GM21576 (cell line): ENCODE measurements around the gene DTX3L.

Experiments
- ATAC-seq: cut with Tn5 transposase; IDR thresholded peaks from one replicate; pipeline ENCODE4 v1.9.1; 2021; ENCODE audit warnings: mild to moderate bottlenecking, moderate library complexity; ENCODE audit not compliant: unreplicated experiment

The DTX3L gene

DNA sequence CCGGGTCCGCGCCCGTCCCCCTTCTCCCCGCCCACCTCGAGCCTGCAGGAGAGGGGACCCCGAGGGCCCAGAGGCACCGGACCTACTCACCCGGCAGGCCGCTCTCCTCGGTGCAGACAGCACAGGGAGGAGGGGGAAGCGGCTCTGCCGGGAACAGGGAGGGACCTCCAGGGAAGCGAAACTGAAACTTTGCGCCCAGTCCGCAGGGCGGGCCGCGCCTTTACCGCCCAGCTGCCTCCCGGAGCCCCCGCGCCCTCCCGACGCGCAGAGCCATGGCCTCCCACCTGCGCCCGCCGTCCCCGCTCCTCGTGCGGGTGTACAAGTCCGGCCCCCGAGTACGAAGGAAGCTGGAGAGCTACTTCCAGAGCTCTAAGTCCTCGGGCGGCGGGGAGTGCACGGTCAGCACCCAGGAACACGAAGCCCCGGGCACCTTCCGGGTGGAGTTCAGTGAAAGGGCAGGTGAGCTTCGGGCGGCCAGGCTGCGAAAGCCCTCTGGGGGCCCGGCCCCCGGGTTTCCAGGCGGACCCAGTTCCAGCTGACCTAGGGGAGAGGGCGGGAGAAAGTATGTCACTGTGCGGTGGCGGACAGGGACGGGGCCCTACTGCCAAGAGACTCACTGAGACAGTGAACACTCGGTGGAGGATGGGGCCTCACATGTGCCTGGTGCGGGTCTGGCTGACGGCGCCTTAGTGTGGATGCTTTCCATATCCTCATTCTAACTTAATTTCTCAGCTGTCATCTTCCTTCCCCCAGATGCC, at the start of gene DTX3L, which contains the start of gene PARP9:
TSS of gene DTX3L (plus strand) at position 184 of the 758 bp plus-strand sequence. CDS start at position 273, 89 bp downstream.
TSS of gene PARP9 (minus strand) at position 146 of the 758 bp plus-strand sequence. CDS start 4,680 bp downstream, outside the sequence.
- ATAC-seq, result peak; percentile 52

DNA sequence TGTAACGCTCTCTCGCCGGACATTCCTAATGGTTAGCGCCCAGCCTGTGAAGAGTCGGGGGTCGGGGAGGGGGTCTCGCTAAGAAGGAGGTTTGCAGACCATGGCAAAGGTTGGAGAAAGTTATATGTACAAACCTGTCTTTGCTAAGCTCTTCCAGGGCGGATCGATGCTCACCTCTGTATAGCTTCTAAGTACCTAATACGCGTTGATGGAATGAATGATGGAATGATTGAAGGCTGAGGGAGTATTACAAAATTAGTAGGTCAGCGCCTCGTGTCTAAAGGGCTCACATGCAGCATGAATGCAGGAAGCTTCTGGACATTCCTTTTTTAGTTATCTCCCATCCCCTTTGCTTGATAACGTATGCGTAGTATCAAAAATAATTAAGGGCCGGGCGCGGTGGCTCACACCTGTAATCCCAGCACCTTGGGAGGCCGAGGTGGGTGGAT, 49.1 kb upstream of the DTX3L start:
- ATAC-seq, result no peak

DNA sequence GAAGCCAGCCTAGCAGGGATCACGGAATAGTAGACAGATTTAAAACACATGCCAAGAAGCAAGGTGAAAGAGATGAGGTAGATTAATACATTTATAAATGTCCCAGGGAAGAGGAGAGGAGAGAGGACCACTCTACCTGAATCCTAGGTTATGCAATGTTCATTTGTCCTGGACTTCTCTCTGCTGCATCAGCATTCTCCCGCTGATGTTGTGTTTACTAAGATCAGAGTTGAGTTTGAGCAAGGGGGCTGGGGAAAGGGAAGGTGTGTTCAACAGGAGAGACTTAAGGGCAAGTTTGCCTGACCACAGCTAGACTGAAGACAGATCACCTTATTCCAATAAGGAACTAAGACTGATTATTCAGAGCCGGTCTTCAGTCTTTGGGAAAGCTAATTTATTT, 48.3 kb upstream of the DTX3L start:
- no peak for ATAC-seq

DNA sequence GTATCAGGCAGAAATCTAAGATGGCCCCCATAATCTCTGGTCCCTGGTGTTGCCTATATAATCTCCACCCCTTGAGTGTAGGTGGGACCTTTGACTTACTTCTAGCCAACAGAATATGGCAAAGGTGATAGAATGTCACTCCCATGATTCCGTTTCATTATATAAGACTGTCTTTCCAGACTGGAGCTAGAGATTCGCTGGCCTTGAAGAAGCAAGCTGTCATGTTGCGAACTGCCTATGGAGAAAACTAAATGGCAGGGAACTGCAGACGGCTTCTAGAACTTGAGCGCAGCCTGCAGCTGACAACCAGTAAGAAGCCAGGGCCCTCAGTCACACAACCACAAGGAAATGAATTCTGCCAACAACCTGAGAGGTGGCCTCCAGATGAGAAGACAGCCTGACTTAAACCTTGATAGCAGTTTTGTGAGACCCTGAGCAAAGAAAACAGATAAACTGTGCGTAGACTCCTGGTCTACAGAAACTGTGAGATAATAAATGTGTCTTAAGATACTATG, 47.2 kb upstream of the DTX3L start:
- no peak for ATAC-seq

DNA sequence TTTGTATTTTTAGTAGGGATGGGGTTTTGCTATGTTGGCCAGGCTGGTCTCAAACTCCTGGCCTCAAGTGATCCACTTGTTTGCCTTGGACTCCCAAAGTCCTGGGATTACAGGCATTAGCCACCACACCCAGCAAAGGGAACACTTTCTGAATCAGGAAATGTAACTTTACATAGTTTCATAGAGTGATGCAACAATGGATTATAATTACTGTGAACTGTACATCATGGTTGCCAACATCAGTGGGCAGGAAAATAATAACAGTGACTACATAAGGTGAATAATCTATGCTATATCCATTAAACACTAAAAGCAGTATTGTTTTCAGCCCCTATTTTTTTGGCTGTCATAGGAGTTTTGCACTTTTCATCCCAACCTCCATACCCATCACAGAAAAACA, 44.4 kb upstream of the DTX3L start:
- ATAC-seq, result no peak

DNA sequence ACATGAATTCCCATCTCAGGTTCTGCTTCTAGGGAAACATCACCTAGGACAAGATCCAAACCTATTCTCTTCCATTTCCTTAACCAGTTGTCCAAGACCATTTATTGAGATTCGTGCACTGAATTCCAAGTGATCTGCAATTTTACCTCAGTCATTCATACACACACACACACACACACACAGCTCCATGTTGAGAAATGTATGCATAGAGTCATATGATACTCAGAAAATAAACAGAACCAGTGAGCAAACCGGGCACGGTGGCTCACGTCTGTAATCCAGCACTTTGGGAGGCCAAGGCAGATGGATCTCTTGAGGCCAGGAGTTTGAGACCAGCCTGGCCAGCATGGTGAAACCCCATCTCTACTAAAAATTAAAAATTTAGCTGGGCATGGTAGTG, 43.3 kb upstream of the DTX3L start:
- no peak for ATAC-seq

DNA sequence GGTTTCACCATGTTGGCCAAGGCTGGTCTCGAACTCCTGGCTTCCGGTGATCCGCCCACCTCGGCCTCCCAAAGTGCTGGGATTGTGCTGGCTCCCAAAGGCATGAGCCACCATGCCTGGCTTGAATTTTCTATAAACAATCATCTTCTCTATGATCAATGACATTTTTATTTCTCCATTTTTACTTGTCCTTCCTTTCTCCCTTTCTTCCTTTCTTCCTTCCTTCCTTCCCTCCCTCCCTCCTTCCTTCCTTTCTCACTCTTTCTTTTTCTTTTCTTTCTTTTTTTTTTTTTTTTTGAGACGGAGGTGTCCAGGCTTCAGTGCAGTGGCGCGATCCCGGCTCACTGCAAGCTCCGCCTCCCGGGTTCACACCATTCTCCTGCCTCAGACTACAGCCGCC, 40.8 kb upstream of the DTX3L start:
- no peak for ATAC-seq

DNA sequence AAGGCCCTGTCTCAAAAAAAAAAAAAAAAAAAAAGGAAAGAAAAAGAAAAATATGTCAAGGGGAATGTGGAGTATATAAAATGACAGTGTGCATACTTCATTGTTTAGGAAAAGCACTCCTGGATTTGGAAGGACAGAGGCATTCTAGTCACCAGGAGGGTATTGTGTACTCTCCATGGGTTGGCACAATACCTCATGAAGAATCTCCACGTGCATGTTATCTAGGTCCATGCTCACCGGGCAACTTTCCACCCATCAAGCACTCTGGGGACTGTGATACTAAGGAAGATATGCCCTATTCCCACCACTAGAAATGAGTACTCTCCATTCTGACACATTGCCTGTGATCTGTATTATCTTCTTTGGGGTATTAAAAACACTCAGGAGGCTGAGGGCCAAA, 34.0 kb upstream of the DTX3L start:
- ATAC-seq, result no peak

DNA sequence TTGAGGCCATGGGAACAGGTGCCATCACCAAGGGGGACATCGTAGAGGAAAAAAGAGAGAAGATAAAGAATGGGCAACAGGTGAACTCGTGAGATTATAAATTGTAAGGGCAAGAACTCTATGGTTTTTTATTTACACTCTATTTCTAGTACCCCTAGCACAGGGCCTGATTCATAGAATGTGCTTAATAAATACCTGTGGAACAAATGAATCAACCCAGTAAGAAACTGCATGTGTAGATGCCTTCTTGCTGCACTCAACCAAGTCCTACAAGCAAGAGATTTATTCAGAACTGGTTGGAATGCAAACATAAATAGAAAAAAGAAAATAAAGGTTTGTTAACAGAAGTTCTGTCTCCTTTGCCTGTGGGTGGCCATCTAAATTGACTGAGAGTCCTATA, 30.7 kb upstream of the DTX3L start:
- no peak for ATAC-seq

DNA sequence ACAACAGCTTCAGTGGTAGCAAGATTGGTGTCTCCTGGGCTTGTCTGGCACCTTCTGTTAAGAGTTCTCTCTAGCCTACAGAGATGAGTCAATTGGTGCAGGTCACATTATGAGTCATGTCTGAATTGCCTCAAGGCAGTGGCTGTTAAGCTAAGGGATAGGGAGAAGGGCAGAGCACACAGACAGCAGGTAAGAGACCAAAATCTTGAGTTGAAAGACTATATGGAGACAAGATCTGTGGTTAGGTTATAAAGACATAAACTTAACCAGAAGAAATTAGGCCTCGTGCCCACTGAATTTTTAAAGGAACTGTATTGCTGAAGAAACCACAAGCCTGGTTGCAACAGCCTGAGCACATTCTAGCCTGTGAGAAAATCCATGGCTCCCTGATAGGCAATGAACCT, 30.2 kb upstream of the DTX3L start:
- peak; percentile 99 for ATAC-seq

DNA sequence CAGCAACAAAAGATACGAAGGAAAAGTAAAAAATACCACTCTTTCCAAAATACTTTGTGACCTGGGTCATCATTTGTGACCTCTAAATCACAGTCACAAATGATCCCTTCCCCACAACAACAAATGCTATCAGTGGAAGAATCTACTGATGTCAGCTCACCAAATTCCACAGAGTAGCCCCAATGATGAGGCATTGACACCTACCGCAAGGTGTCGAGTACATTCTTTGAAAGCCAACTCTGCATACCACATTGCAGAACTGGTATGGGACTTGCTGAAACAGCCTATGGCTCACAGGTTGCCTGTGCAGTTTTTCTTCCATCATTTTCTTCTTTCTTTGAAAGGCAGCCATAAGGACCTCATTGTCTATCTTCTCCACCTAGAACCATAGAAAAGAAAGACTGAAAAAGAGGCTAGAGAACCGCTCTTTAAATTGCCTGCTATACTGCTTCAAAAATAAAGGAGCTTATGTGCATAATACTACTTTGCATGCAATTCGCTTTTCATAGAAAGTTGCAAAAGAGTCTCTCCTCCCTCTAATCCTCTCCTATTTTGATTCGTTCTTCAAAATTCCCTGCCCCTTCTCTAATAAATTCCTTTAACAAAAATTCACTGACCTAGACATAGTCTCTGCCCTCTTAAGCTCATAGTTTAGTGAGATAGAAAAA, 28.0 kb upstream of the DTX3L start:
- no peak for ATAC-seq

DNA sequence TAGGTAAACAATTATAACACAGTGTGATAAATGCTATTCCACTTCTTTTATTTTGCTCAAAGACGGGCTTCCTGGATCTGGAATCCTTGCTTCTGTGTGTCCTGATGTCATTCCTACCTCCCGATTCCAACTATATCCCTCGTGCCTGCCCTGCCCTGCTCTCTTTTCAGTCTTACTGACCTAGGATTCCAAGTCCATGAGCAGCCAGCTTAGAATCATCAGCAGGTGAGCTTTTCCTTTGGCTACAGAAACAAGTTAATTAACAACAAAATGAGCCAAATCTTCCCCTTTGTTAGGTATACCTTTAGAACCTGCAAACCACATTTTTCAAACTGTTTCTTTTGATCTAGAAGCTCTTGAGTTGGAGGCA, 27.5 kb upstream of the DTX3L start:
- ATAC-seq, result no peak

DNA sequence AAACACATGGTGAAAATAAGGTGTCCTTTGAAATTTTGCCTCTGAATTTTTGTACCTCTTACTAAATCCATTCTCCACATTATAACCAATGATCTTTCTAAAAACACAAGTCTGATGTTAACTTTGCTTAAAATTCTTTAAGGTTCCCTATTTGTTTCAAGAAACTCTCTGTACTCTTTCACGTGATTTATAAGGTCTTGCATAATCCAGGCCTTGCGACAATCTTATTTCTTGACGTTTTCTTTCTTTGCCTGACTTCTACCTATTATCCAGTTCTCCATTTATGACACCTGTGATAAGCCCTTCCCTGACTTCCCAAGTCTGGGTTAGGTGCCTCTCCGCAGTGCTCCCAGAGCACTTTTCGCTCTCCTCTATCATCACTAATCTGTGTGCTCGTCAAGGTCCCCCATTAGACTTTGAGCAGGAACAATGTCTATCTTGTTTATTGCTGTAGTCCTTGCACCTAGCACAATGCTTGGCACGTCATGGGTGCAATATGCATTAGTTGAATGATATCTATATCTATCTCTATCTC, 25.1 kb upstream of the DTX3L start:
- no peak for ATAC-seq

DNA sequence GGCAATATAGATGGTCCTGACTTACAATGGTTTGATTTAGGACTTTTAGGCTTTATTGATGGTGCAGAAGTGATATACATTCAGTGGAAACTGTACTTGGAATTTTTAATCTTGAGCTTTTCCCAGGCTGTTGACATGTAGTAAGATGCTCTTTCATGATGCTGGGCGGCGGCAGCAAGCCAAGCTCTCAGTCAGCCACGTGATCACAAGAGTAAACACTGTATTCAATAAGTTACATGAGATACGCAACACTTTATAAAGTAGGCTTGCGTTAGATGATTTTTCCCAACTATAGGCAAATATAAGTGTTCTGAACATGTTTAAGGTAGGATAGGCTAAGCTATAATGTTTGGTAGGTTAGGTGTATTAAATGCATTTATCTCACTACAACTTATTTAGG, 18.0 kb upstream of the DTX3L start:
- no peak for ATAC-seq

DNA sequence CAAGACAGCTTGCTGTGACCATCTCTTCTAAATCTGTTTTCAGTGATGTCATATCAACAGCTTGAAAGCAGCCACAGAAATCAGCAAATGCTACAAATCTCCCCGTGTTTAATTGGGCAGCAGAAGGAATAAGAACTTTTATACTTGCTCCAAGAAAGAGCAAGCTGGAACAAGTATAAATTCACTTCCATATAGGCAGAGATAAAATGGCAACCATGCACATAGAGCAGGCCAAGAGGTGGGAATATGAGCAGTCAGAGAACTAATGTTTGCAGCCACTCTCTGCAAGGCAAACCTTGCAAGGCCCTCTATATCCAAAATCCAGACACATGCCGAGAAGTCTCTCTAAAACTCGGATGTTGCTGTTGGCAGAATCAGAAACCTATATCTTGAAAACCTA, 16.1 kb upstream of the DTX3L start:
- no peak for ATAC-seq

DNA sequence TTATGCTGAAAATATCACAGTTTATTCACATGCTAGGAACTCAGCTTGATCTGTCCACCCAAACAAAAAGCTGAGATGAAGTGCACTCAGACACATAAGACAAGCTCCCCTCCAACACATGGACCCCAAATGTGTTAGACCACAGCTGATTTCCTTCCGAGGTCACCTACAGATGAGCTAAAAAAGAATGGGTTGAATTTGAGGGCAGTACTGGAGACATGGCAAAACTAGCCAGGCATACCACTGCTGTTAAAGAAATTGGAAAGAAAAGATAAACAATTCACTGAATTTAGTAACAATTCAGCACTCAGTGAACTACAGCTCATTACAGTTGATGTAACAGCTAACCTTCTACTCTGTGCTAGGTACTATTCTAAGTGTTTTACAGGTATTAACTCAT, 15.5 kb upstream of the DTX3L start:
- ATAC-seq, result no peak

DNA sequence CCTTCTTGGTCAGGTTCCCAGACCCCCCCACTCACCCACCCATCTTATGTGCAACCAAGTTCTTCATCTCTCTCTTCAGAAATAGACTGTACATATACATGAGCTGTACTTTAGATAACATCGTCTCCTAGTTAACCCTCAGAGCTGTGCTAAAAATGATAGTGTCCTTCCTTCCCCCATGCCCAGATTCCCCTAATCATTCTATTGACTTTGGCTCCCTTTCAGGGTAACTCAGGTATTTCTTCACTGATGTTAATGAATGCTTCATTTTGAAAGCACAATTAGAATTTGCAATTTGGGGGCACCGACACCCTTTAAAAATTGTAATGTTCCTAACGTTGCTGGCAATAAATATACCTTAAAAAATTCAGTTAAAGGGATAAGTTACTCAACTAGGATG, 11.0 kb upstream of the DTX3L start:
- ATAC-seq, result no peak

DNA sequence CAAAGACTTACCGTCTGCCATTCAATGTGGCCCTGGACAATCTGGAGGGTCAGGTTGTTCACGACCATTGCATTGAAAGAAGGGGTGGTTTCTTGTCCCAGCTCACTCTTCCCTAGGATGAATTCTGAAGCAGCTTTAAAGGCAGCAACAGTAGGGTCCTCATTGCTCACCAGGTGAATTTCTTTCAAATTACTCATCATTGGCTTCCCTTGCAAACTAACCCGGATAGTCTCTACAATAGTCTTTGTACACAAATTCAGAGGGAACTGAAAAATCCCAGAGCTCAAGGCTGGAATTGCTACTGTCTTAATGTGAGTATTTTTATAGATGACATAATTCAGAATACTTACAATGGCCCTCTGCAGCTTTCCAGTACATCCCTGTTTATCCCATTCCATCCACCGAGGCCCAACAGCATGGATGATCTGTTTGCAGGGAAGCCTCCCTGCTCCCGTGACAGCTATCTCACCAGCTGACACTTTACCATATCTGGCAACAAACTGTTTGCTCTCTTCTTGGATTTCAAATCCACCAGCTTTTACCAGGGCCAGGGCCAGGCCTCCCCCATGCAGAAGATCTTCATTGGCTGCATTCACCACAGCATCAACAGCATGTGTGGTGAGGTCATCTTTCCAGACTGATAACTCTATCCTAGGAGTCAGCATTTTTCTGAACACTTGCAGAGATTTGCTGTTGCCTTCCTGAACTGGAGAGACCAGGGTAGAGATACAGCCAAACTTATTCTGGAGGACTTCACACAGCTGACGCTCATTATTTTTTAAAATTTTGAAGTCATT, 8.7 kb upstream of the DTX3L start:
- ATAC-seq, result no peak

DNA sequence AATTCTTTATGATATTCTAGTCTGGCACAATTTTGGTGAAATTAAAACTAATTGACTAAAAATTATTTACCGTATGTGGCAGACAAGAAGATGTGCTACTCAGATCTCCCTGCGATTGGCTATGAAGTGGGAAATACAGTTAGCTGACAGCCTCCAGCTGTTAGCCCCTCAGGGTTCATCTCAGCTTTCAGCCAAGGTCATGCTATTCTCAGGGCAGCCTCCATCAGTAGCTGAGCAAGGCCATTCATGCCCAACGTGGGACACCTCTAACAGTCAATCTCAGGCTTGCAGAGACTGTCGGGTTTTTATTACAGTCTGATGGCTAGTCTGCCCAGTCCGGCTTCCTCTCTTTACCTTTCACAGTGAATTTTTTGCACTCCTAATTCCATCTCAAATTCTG, 6.8 kb upstream of the DTX3L start:
- ATAC-seq, result no peak

DNA sequence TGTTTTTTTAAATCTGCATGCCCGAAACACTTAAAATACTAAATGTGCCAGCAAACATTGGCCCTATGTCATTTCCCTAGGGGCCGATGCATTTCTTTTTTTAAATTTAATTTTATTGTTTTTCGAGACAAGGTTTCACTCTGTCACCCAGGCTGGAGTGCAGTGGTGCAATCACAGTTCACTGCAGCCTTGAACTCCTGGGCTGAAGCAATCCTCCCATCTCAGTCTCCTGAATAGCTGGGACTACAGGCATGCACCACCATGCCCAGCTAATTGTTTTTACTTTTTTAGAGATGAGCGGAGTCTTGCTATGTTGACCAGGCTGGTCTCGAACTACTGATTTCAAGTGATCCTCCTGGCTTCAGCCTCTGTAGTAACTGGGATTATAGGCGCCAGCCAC, 5.5 kb upstream of the DTX3L start:
- ATAC-seq, result no peak

DNA sequence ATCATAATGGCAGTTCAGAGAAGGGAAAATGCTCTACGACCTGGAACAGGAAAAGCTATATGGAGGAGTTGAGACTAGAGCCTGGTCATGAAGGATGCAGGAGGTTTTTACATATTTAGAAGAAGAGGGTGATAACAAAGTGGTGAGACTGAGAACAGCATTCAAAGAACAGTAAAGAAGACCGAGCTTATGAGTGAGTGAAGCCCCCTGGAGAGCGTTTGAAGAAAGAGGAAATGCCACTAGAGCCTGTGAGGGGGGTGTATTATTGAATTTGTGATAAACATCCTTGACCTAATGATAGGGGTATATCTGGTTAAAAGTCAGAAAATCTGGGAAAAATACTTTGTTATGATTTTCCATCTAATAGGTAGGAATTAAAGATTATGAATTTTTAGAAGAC, 4.2 kb upstream of the DTX3L start:
- ATAC-seq, result no peak
